WTC11 (cell line): ENCODE results near the gene SRRM5. TPM values are rescaled to one million over a fixed set of nuclear protein-coding genes. Genes with fewer than 3 reads are reported as not detected.

Experiments
- ATAC-seq: fragments of 200-7000 bp; cut with Tn5 transposase; 2 replicates; pipeline ENCODE4 v1.10.0; 2021; ENCODE audit warnings: mild to moderate bottlenecking, moderate library complexity
- CTCF ChIA-PET: fragments of 300-600 bp; sonication (Branson Sonifier 250); formaldehyde crosslinking; loops from one replicate; lab custom pipeline; 2021; ENCODE audit warnings: antibody characterized with exemption; lab: Charles Lee
- POLR2A ChIA-PET: fragments of 350-600 bp; sonication (Branson Sonifier 250); formaldehyde crosslinking; loops from one replicate; lab custom pipeline; 2021; ENCODE audit warnings: antibody characterized with exemption; lab: Charles Lee
- DNase-seq: peaks from one replicate; pipeline ENCODE4 v3.0.0; 2021; ENCODE audit warnings: low spot score
- H3K27ac Mint-ChIP-seq: 2 replicates; pipeline ENCODE4 v1.8.0; 2021; ENCODE audit warnings: mixed read lengths
- H3K27me3 Mint-ChIP-seq: 2 replicates; pipeline ENCODE4 v1.8.0; 2021; ENCODE audit warnings: low read depth, mild to moderate bottlenecking, moderate library complexity, mixed read lengths
- H3K36me3 Mint-ChIP-seq: 2 replicates; pipeline ENCODE4 v1.8.0; 2021; ENCODE audit warnings: mixed read lengths
- H3K4me1 Mint-ChIP-seq: 2 replicates; pipeline ENCODE4 v1.8.0; 2022; ENCODE audit warnings: mixed read lengths
- H3K4me3 Mint-ChIP-seq: 2 replicates; pipeline ENCODE4 v1.8.0; 2021; ENCODE audit warnings: mild to moderate bottlenecking, moderate library complexity, mixed read lengths
- H3K9me3 Mint-ChIP-seq: 2 replicates; pipeline ENCODE4 v1.8.0; 2021; ENCODE audit warnings: mixed read lengths
- AFF4 ChIP-seq: sonication (generic); formaldehyde crosslinking; IDR thresholded peaks from 2 replicates; pipeline ENCODE4 v1.8.1; 2023; ENCODE audit warnings: mild to moderate bottlenecking, missing genetic modification reagents, borderline replicate concordance
- E2F1 ChIP-seq: sonication (generic); formaldehyde crosslinking; IDR thresholded peaks from 2 replicates; pipeline ENCODE4 v1.8.0; 2022; ENCODE audit warnings: mild to moderate bottlenecking, missing genetic modification reagents
- E2F4 ChIP-seq: sonication (generic); formaldehyde crosslinking; IDR thresholded peaks from 2 replicates; pipeline ENCODE4 v1.8.1; 2022; ENCODE audit warnings: low read depth, mild to moderate bottlenecking, moderate library complexity, missing genetic modification reagents, borderline replicate concordance
- E2F5 ChIP-seq: sonication (generic); formaldehyde crosslinking; IDR thresholded peaks from 2 replicates; pipeline ENCODE4 v1.8.1; 2022; ENCODE audit warnings: mild to moderate bottlenecking, moderate library complexity, missing genetic modification reagents
- ESRRA ChIP-seq: sonication (generic); formaldehyde crosslinking; IDR thresholded peaks from 2 replicates; pipeline ENCODE4 v1.8.1; 2022; ENCODE audit warnings: mild to moderate bottlenecking, missing genetic modification reagents, borderline replicate concordance
- ETV6 ChIP-seq: sonication (generic); formaldehyde crosslinking; IDR thresholded peaks from 2 replicates; pipeline ENCODE4 v1.8.1; 2022; ENCODE audit warnings: mild to moderate bottlenecking, missing genetic modification reagents
- FOXK1 ChIP-seq: sonication (generic); formaldehyde crosslinking; IDR thresholded peaks from 2 replicates; pipeline ENCODE4 v1.8.0; 2022; ENCODE audit warnings: mild to moderate bottlenecking, moderate library complexity, missing genetic modification reagents
- KAT7 ChIP-seq: sonication (generic); formaldehyde crosslinking; IDR thresholded peaks from 2 replicates; pipeline ENCODE4 v1.8.1; 2023; ENCODE audit warnings: missing genetic modification reagents, mild to moderate bottlenecking, borderline replicate concordance
- MYBL2 ChIP-seq: sonication (generic); formaldehyde crosslinking; IDR thresholded peaks from 2 replicates; pipeline ENCODE4 v1.8.1; 2023; ENCODE audit warnings: mild to moderate bottlenecking, moderate library complexity, missing genetic modification reagents
- NR1H2 ChIP-seq: sonication (generic); formaldehyde crosslinking; IDR thresholded peaks from 2 replicates; pipeline ENCODE4 v1.9.0; 2021; ENCODE audit warnings: mild to moderate bottlenecking, moderate library complexity, missing genetic modification reagents
- RELA ChIP-seq: sonication (generic); formaldehyde crosslinking; IDR thresholded peaks from 2 replicates; pipeline ENCODE4 v1.8.1; 2022; ENCODE audit warnings: missing genetic modification reagents, mild to moderate bottlenecking, borderline replicate concordance
- SOX15 ChIP-seq: fragments of 250-450 bp; sonication (Bioruptor Pico); IDR thresholded peaks from 2 replicates; pipeline ENCODE4 v1.9.0; 2021; ENCODE audit warnings: mild to moderate bottlenecking
- SP1 ChIP-seq: sonication (generic); formaldehyde crosslinking; conservative IDR thresholded peaks from 2 replicates; pipeline ENCODE4 v1.8.1; 2022; ENCODE audit warnings: missing genetic modification reagents
- ZNF121 ChIP-seq: sonication (generic); formaldehyde crosslinking; IDR thresholded peaks from 2 replicates; pipeline ENCODE4 v1.8.0; 2023; ENCODE audit warnings: missing genetic modification reagents
- total RNA-seq: library from RNA; stranded (reverse); gene quantifications from 3 replicates; pipeline ENCODE4 v1.2.3, GENCODE V29; 2021
- TF ChIP-seq, protein P1 (sequence below): fragments of 200-600 bp; IDR thresholded peaks from 2 replicates; pipeline ENCODE4 v1.8.0; 2022; ENCODE audit warnings: antibody characterized with exemption
- TF ChIP-seq, protein P2 (sequence below): sonication (generic); formaldehyde crosslinking; IDR thresholded peaks from 2 replicates; pipeline ENCODE4 v1.8.0; 2023; ENCODE audit warnings: missing genetic modification reagents
- TF ChIP-seq, protein P3 (sequence below): sonication (generic); formaldehyde crosslinking; IDR thresholded peaks from 2 replicates; pipeline ENCODE4 v1.8.1; 2023; ENCODE audit warnings: mild to moderate bottlenecking, moderate library complexity, missing genetic modification reagents

SRRM5 gene
- total RNA-seq, 1 experiment from 2014 or later, result 0.42 TPM

GRCh38 chr19:43594710-43595604 is 16.9 kb upstream of the SRRM5 start:
- H3K4me1 Mint-ChIP-seq, result peaks cover 17% of the 10 kb centered on the region
- H3K4me3 Mint-ChIP-seq, result peak overlapping the region; percentile 99
- ChIA-PET POLR2A (interaction anchor here (0.6 to 1.8 kb wide), 10 partner anchors 19 to 131 kb away, joined by 3 to 12 read pairs (median 4); partner anchors contain the start of gene XRCC1), CTCF (interaction anchor here (0.6 to 6.9 kb wide), 41 partner anchors 11 to 215 kb away, joined by 3 to 140 read pairs (median 4); partner anchors contain the start of genes PHLDB3, PINLYP, XRCC1 and ZNF428)
- TF ChIP-seq RELA (CRISPR knock-in tag), result no peak; the same call in 1 of the 2 replicates
- TF ChIP-seq SOX15 (CRISPR knock-in tag), result no peak
- TF ChIP-seq E2F4, result no peak
- no peak for TF ChIP-seq NR1H2 (CRISPR knock-in tag)
- TF ChIP-seq SP1 (CRISPR knock-in tag), result no peak
- TF ChIP-seq, protein P1, sequence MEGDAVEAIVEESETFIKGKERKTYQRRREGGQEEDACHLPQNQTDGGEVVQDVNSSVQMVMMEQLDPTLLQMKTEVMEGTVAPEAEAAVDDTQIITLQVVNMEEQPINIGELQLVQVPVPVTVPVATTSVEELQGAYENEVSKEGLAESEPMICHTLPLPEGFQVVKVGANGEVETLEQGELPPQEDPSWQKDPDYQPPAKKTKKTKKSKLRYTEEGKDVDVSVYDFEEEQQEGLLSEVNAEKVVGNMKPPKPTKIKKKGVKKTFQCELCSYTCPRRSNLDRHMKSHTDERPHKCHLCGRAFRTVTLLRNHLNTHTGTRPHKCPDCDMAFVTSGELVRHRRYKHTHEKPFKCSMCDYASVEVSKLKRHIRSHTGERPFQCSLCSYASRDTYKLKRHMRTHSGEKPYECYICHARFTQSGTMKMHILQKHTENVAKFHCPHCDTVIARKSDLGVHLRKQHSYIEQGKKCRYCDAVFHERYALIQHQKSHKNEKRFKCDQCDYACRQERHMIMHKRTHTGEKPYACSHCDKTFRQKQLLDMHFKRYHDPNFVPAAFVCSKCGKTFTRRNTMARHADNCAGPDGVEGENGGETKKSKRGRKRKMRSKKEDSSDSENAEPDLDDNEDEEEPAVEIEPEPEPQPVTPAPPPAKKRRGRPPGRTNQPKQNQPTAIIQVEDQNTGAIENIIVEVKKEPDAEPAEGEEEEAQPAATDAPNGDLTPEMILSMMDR, result peak; percentile 70
- no peak for TF ChIP-seq FOXK1 (CRISPR knock-in tag)
- TF ChIP-seq E2F1 (CRISPR knock-in tag), result no peak
- peak; percentile 78 for TF ChIP-seq KAT7 (CRISPR knock-in tag)
- 0 out of 2 replicates have a peak, but pooled peaks have one; percentile 42 for TF ChIP-seq MYBL2 (CRISPR knock-in tag)
- no peak for TF ChIP-seq ESRRA (CRISPR knock-in tag)
- TF ChIP-seq, protein P2, sequence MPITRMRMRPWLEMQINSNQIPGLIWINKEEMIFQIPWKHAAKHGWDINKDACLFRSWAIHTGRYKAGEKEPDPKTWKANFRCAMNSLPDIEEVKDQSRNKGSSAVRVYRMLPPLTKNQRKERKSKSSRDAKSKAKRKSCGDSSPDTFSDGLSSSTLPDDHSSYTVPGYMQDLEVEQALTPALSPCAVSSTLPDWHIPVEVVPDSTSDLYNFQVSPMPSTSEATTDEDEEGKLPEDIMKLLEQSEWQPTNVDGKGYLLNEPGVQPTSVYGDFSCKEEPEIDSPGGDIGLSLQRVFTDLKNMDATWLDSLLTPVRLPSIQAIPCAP (CRISPR knock-in tag), result no peak
- TF ChIP-seq ETV6 (CRISPR knock-in tag), result peak; percentile 52; the same call in 1 of the 2 replicates
- TF ChIP-seq ZNF121 (CRISPR knock-in tag), result peak; percentile 94
- no peak for TF ChIP-seq AFF4
- TF ChIP-seq E2F5 (CRISPR knock-in tag), result 0 out of 2 replicates have a peak, but pooled peaks have one; percentile 30
- TF ChIP-seq, protein P3, sequence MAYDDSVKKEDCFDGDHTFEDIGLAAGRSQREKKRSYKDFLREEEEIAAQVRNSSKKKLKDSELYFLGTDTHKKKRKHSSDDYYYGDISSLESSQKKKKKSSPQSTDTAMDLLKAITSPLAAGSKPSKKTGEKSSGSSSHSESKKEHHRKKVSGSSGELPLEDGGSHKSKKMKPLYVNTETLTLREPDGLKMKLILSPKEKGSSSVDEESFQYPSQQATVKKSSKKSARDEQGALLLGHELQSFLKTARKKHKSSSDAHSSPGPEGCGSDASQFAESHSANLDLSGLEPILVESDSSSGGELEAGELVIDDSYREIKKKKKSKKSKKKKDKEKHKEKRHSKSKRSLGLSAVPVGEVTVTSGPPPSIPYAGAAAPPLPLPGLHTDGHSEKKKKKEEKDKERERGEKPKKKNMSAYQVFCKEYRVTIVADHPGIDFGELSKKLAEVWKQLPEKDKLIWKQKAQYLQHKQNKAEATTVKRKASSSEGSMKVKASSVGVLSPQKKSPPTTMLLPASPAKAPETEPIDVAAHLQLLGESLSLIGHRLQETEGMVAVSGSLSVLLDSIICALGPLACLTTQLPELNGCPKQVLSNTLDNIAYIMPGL, result 0 out of 2 replicates have a peak, but pooled peaks have one; percentile 43
- H3K27me3 Mint-ChIP-seq, result no peaks in the 10 kb centered on the region
- peak; percentile 66 for ATAC-seq
- H3K36me3 Mint-ChIP-seq, result peaks cover 10% of the 10 kb centered on the region
- H3K9me3 Mint-ChIP-seq, result no peaks in the 10 kb centered on the region
- peak; percentile 81 for DNase-seq
- peak overlapping the region; percentile 99 for H3K27ac Mint-ChIP-seq
